Fibroblast of lung (primary cell): ENCODE measurements around the gene SPTY2D1. TPM values are rescaled to one million over a fixed set of nuclear protein-coding genes. Genes with fewer than 3 reads are reported as not detected.

Experiments used
- DNase-seq, 2 donors: peaks; one replicate each; pipeline versions ENCODE4 v3.0.0 to v3.0.0-alpha.2; 2010; ENCODE audit warnings: low read depth in 2 of 2
- H2AFZ ChIP-seq: 2 replicates; pipeline ENCODE4 v1.5.1; 2012; ENCODE audit warnings: low read length, control low read depth, inconsistent platforms
- H3K27ac ChIP-seq: 2 replicates; pipeline ENCODE4 v1.5.1; 2011; ENCODE audit warnings: low read length, control low read depth; ENCODE audit not compliant: insufficient read depth
- H3K27me3 ChIP-seq: 2 replicates; pipeline ENCODE4 v1.5.1; 2011; ENCODE audit warnings: mild to moderate bottlenecking, low read length; ENCODE audit not compliant: control insufficient read depth, insufficient read depth
- H3K36me3 ChIP-seq: 2 replicates; pipeline ENCODE4 v1.5.1; 2011; ENCODE audit warnings: low read length; ENCODE audit not compliant: control insufficient read depth, insufficient read depth
- H3K4me1 ChIP-seq: 2 replicates; pipeline ENCODE4 v1.5.1; 2011; ENCODE audit warnings: low read length; ENCODE audit not compliant: control insufficient read depth, insufficient read depth; ENCODE audit errors: extremely low read depth
- H3K4me2 ChIP-seq: 2 replicates; pipeline ENCODE4 v1.5.1; 2011; ENCODE audit warnings: low read length, control low read depth; ENCODE audit not compliant: insufficient read depth; ENCODE audit errors: extremely low read depth
- H3K4me3 ChIP-seq, 4 experiments: fragments of 200-600 bp in 1 of 4; sonication (generic) in 1 of 4; replicated peaks in 1 of 4; 2 replicates each; pipeline ENCODE4 v1.5.1; 2011 to 2016; ENCODE audit warnings: low read length in 4 of 4, low read depth in 3 of 4, mild to moderate bottlenecking in 3 of 4, control low read depth in 2 of 4, inconsistent platforms in 1 of 4, mixed read lengths in 1 of 4; ENCODE audit not compliant: insufficient read depth in 1 of 4; ENCODE audit errors: control extremely low read depth in 1 of 4
- H3K79me2 ChIP-seq: 2 replicates; pipeline ENCODE4 v1.5.1; 2012; ENCODE audit warnings: mild to moderate bottlenecking, low read length, inconsistent platforms; ENCODE audit not compliant: control insufficient read depth, insufficient read depth
- H3K9ac ChIP-seq: 2 replicates; pipeline ENCODE4 v1.5.1; 2011; ENCODE audit warnings: mild to moderate bottlenecking, low read length, control low read depth; ENCODE audit not compliant: insufficient read depth
- H3K9me3 ChIP-seq: 2 replicates; pipeline ENCODE4 v1.5.1; 2012; ENCODE audit warnings: low read depth, low read length; ENCODE audit not compliant: control insufficient read depth, insufficient read depth
- H4K20me1 ChIP-seq: 2 replicates; pipeline ENCODE4 v1.5.1; 2011; ENCODE audit warnings: low read length; ENCODE audit not compliant: control insufficient read depth, insufficient read depth; ENCODE audit errors: extremely low read depth
- CTCF ChIP-seq, 2 donors: IDR thresholded peaks in 1 of 2; conservative IDR thresholded peaks in 1 of 2; 1 replicate in 1 of 2; 2 replicates in 1 of 2; pipeline ENCODE4 v1.5.1; 2011 to 2012; ENCODE audit warnings: low read length in 2 of 2, control low read depth in 1 of 2, inconsistent platforms in 1 of 2, low read depth in 1 of 2, mild to moderate bottlenecking in 1 of 2
- EZH2 ChIP-seq: IDR thresholded peaks from 2 replicates; pipeline ENCODE4 v1.5.1; 2012; ENCODE audit warnings: low read length, control low read depth, mild to moderate bottlenecking; ENCODE audit errors: missing control alignments
- polyA plus RNA-seq, 2 donors: library from polyadenylated mRNA; depleted of rRNA in 1 of 2; stranded (reverse) in 1 of 2; unstranded in 1 of 2; fragments of >200 nt; gene quantifications; 2 replicates each; pipeline ENCODE4 v1.2.1, GENCODE V29; 2011 to 2012; ENCODE audit warnings: missing spikeins in 1 of 2
- total RNA-seq: library from RNA; depleted of rRNA; stranded (reverse); fragments of >200 nt; gene quantifications from 2 replicates; pipeline ENCODE4 v1.2.1, GENCODE V29; 2014

SPTY2D1 gene
- total and polyA plus RNA-seq, 2 donors (not counting 1 experiment from before 2014, with no cell fraction given): 14.0 to 23.8 TPM

DNA sequence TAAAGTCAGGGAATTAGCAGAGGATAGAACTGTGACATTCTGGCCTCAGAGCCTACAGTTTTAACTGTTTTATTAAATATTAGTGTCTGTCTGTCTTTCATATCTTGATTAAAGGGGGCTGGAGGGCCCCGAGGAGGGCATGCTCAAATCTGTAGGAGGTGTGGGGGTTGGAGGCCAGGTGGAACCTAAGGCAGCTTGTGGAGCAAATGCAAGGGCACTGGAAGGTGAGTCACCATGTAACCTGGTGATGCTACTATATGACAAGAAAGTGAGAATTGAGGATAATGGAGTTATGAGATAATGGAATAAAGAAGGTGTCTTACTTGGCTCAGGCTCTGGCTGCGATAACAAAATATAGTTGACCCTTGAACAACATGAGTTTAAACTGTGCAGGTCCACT, 37.1 kb upstream of the SPTY2D1 start:
- no peaks in the 10 kb centered on the region for H3K79me2 ChIP-seq
- no peak overlapping the region for H3K4me3 ChIP-seq
- no peak for TF ChIP-seq EZH2
- TF ChIP-seq CTCF (conservative IDR thresholded peaks at IDR 0.05 in 1 of 2, IDR thresholded peaks at IDR 0.05 in 1 of 2; ENCODE audit: low read depth in 1 of 2, low read length in 2 of 2): no peak
- no peak overlapping the region for H3K4me2 ChIP-seq
- H3K9ac ChIP-seq: no peak overlapping the region
- H3K27ac ChIP-seq: no peak overlapping the region
- no peak overlapping the region for H2AFZ ChIP-seq
- no peaks in the 10 kb centered on the region for H3K27me3 ChIP-seq
- H3K4me1 ChIP-seq: no peaks in the 10 kb centered on the region
- no peaks in the 10 kb centered on the region for H3K36me3 ChIP-seq
- no peak for DNase-seq
- H4K20me1 ChIP-seq: no peaks in the 10 kb centered on the region
- no peaks in the 10 kb centered on the region for H3K9me3 ChIP-seq

- no peak overlapping the region for H3K4me3 ChIP-seq
- H4K20me1 ChIP-seq: no peaks in the 10 kb centered on the region
- no peak overlapping the region for H3K4me2 ChIP-seq
- H3K79me2 ChIP-seq: no peaks in the 10 kb centered on the region
- DNase-seq: no peak
- H3K27me3 ChIP-seq: no peaks in the 10 kb centered on the region
- no peaks in the 10 kb centered on the region for H3K36me3 ChIP-seq
- no peak overlapping the region for H3K9ac ChIP-seq
- no peak overlapping the region for H2AFZ ChIP-seq
- H3K4me1 ChIP-seq: no peaks in the 10 kb centered on the region
- no peak overlapping the region for H3K27ac ChIP-seq
- no peak for TF ChIP-seq EZH2
- TF ChIP-seq CTCF (conservative IDR thresholded peaks at IDR 0.05 in 1 of 2, IDR thresholded peaks at IDR 0.05 in 1 of 2; ENCODE audit: low read depth in 1 of 2, low read length in 2 of 2): no peak
- H3K9me3 ChIP-seq: no peaks in the 10 kb centered on the region
Observed at GRCh38 chr11:18669711-18670110, 35.6 kb upstream of the SPTY2D1 start.

GRCh38 chr11:18669219-18669596, 35.1 kb upstream of the SPTY2D1 start:
- H3K9ac ChIP-seq: no peak overlapping the region
- no peak for TF ChIP-seq CTCF (conservative IDR thresholded peaks at IDR 0.05 in 1 of 2, IDR thresholded peaks at IDR 0.05 in 1 of 2; ENCODE audit: low read depth in 1 of 2, low read length in 2 of 2)
- no peak for TF ChIP-seq EZH2
- H3K4me3 ChIP-seq: no peak overlapping the region
- no peaks in the 10 kb centered on the region for H3K4me1 ChIP-seq
- no peak overlapping the region for H3K4me2 ChIP-seq
- H3K79me2 ChIP-seq: no peaks in the 10 kb centered on the region
- no peaks in the 10 kb centered on the region for H4K20me1 ChIP-seq
- no peaks in the 10 kb centered on the region for H3K9me3 ChIP-seq
- peak in 1 of 2 donors; percentile 13 for DNase-seq
- H3K36me3 ChIP-seq: no peaks in the 10 kb centered on the region
- no peak overlapping the region for H2AFZ ChIP-seq
- H3K27ac ChIP-seq: no peak overlapping the region
- H3K27me3 ChIP-seq: no peaks in the 10 kb centered on the region
